ENCODE measurements around the gene PDPN. TPM values are rescaled to one million over a fixed set of nuclear protein-coding genes. Genes with fewer than 3 reads are reported as not detected.

PDPN gene
- polyA plus RNA-seq, 1 of the 3 experiments (the other 2 are of a cell fraction) = not detected

DNA sequence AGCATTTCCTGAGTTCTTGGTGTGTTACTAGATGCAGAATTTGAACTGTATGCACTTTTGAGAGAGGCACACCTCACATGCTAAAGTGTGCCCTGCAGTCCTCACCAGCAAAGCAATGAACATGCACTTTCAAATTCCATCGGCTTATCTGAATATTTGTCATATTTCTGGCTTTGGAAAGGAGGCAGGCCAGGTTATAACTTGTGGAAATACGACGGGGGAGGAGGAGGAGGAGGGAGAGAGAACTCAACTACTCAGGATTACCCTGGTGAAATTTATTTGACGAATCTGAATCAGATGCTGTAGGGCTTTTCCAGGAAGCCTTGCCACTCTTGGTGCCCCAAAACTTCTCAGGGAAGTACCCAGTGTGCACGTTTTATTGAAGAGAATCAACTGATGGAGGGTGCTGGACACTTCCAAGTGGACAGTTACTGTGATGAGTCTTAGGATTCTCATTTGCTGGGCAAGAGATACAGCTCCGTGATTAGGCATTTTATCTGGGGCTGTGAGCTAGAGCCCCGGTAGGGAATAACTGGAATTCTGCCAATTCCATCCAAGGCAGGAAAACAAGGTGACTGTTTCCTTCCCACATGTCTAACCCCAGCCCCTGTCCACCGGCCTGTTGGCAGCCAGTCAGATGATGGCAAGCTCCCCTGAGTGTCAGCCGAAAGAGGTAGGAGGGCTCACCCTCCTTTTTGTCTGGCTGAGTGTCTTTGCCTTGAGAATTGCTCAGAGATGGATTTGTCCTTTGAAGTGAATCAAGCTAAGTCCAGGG is 3.8 kb downstream of the PDPN start:
- Histone ChIP-seq H3K4me3 (ENCODE audit: low read depth in 2 of 2, low read length in 1 of 2) (no peak overlapping the region), H3K79me2 (ENCODE audit: insufficient read depth) (no peaks in the 10 kb centered on the region), H2AFZ (ENCODE audit: low read depth) (no peak overlapping the region), H3K9me2 (no peaks in the 10 kb centered on the region), H3K9ac (no peak overlapping the region), H3K27me3 (ENCODE audit: insufficient read depth) (peaks cover 59% of the 10 kb centered on the region; the same call in 1 of the 2 replicates), H4K20me1 (ENCODE audit: insufficient read depth) (no peaks in the 10 kb centered on the region), H3K4me1 (ENCODE audit: control insufficient read depth in 1 of 2, insufficient read depth in 2 of 2, low read depth in 1 of 2, low read length in 1 of 2) (no peaks in the 10 kb centered on the region), H3F3A (replicated peaks; ENCODE audit: insufficient read depth) (no peaks in the 10 kb centered on the region), H3K9me3 (no peaks in the 10 kb centered on the region), H3K4me2 (no peak overlapping the region), H3K36me3 (replicated peaks in 1 of 2; ENCODE audit: control insufficient read depth in 1 of 2, insufficient read depth in 2 of 2, low read length in 1 of 2) (no peaks in the 10 kb centered on the region), H3K27ac (ENCODE audit: low read depth in 2 of 2, low read length in 1 of 2) (no peak overlapping the region)
- DNase-seq = no peak
- TF ChIP-seq FOSL2 (IDR thresholded peaks at IDR 0.05; ENCODE audit: borderline replicate concordance, low read depth) (no peak), SMC3 (IDR thresholded peaks at IDR 0.05; ENCODE audit: low read depth, low read length) (no peak), FOXM1 (IDR thresholded peaks at IDR 0.05; ENCODE audit: low read depth) (no peak)
- CTCF ChIA-PET = no interaction called here
- POLR2A ChIA-PET = no interaction called here
- 1% methylated on average over 9 of the region's 9 CpGs for WGBS (ENCODE audit: low lambda C conversion rate)

DNA sequence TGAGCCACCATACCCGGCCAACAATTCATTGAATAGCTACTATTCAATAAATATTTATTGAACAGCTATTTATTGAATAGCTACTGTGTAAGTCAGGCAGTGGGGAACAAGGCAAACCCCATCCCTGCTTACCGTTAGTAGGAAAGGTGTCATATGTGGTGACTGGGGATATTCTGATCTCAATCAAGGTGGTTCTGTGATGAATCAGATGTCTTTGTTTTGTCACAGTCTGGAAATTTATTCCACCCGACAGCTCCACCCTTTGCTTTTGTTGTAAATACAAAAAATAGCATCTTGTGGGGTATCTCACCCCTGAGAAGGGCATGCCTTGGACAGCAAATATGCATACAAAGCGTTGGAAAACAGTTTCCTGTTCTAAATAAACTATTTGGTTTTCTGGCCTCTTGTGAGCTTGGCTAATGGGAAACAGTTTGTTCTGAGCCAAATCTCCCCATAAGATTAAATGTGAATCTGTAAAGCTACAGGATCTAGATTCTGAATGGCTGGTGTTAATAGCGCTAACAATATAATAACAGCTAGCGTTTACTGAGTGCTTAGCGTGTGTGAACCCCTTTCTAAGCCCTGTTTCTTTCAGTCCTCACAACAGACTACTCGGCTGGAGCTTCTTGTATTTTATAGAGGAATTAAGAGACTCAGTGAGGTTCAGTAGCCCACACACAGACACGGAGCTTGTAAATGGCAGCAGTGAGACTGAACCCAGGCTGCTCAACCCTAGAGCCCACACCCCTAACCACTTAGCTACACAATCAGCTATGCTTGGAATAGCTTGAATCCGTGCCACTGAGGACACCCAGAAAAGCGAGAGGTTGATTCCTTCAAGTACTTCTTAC is 5.5 kb downstream of the PDPN start:
- CTCF ChIA-PET = no interaction called here
- no peak for DNase-seq
- Histone ChIP-seq H3K4me2 (no peak overlapping the region), H3K79me2 (ENCODE audit: insufficient read depth) (no peaks in the 10 kb centered on the region), H2AFZ (ENCODE audit: low read depth) (no peak overlapping the region), H3K27me3 (ENCODE audit: insufficient read depth) (peaks cover 45% of the 10 kb centered on the region; the same call in 1 of the 2 replicates), H4K20me1 (ENCODE audit: insufficient read depth) (no peaks in the 10 kb centered on the region), H3K27ac (ENCODE audit: low read depth in 2 of 2, low read length in 1 of 2) (no peak overlapping the region), H3K9ac (no peak overlapping the region), H3F3A (replicated peaks; ENCODE audit: insufficient read depth) (no peaks in the 10 kb centered on the region), H3K36me3 (replicated peaks in 1 of 2; ENCODE audit: control insufficient read depth in 1 of 2, insufficient read depth in 2 of 2, low read length in 1 of 2) (no peaks in the 10 kb centered on the region), H3K9me2 (no peaks in the 10 kb centered on the region), H3K4me1 (ENCODE audit: control insufficient read depth in 1 of 2, insufficient read depth in 2 of 2, low read depth in 1 of 2, low read length in 1 of 2) (no peaks in the 10 kb centered on the region), H3K9me3 (no peaks in the 10 kb centered on the region), H3K4me3 (ENCODE audit: low read depth in 2 of 2, low read length in 1 of 2) (no peak overlapping the region)
- POLR2A ChIA-PET = interaction anchor here (0.6 kb wide), 1 partner anchor 53 kb away, joined by 4 read pairs; no protein-coding TSS in a partner anchor
- WGBS (ENCODE audit: low lambda C conversion rate) = 15% methylated on average over 11 of the region's 11 CpGs
- TF ChIP-seq SIN3A (IDR thresholded peaks at IDR 0.05; ENCODE audit: borderline replicate concordance, low read depth, low read length) (no peak), NRF1 (IDR thresholded peaks at IDR 0.05; ENCODE audit: low read depth, low read length) (no peak), FOXM1 (IDR thresholded peaks at IDR 0.05; ENCODE audit: low read depth) (no peak), GATA2 (CRISPR knock-in tag; IDR thresholded peaks at IDR 0.05) (no peak), GABPA (IDR thresholded peaks at IDR 0.05; ENCODE audit: low read depth) (no peak), POLR2AphosphoS5 (IDR thresholded peaks at IDR 0.05; ENCODE audit: low read depth, low read length) (no peak), NFIC (IDR thresholded peaks at IDR 0.05; ENCODE audit: borderline replicate concordance) (no peak), ELF1 (IDR thresholded peaks at IDR 0.05) (no peak), CHD2 (IDR thresholded peaks at IDR 0.05; ENCODE audit: low read length, partially characterized antibody) (no peak)
- TF ChIP-seq, protein P1, sequence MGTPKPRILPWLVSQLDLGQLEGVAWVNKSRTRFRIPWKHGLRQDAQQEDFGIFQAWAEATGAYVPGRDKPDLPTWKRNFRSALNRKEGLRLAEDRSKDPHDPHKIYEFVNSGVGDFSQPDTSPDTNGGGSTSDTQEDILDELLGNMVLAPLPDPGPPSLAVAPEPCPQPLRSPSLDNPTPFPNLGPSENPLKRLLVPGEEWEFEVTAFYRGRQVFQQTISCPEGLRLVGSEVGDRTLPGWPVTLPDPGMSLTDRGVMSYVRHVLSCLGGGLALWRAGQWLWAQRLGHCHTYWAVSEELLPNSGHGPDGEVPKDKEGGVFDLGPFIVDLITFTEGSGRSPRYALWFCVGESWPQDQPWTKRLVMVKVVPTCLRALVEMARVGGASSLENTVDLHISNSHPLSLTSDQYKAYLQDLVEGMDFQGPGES (IDR thresholded peaks at IDR 0.05; ENCODE audit: low read depth, low read length) = no peak
- TF ChIP-seq, protein P2, sequence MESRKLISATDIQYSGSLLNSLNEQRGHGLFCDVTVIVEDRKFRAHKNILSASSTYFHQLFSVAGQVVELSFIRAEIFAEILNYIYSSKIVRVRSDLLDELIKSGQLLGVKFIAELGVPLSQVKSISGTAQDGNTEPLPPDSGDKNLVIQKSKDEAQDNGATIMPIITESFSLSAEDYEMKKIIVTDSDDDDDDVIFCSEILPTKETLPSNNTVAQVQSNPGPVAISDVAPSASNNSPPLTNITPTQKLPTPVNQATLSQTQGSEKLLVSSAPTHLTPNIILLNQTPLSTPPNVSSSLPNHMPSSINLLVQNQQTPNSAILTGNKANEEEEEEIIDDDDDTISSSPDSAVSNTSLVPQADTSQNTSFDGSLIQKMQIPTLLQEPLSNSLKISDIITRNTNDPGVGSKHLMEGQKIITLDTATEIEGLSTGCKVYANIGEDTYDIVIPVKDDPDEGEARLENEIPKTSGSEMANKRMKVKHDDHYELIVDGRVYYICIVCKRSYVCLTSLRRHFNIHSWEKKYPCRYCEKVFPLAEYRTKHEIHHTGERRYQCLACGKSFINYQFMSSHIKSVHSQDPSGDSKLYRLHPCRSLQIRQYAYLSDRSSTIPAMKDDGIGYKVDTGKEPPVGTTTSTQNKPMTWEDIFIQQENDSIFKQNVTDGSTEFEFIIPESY (IDR thresholded peaks at IDR 0.05; ENCODE audit: borderline replicate concordance, low read depth) = no peak
- TF ChIP-seq, protein P3, sequence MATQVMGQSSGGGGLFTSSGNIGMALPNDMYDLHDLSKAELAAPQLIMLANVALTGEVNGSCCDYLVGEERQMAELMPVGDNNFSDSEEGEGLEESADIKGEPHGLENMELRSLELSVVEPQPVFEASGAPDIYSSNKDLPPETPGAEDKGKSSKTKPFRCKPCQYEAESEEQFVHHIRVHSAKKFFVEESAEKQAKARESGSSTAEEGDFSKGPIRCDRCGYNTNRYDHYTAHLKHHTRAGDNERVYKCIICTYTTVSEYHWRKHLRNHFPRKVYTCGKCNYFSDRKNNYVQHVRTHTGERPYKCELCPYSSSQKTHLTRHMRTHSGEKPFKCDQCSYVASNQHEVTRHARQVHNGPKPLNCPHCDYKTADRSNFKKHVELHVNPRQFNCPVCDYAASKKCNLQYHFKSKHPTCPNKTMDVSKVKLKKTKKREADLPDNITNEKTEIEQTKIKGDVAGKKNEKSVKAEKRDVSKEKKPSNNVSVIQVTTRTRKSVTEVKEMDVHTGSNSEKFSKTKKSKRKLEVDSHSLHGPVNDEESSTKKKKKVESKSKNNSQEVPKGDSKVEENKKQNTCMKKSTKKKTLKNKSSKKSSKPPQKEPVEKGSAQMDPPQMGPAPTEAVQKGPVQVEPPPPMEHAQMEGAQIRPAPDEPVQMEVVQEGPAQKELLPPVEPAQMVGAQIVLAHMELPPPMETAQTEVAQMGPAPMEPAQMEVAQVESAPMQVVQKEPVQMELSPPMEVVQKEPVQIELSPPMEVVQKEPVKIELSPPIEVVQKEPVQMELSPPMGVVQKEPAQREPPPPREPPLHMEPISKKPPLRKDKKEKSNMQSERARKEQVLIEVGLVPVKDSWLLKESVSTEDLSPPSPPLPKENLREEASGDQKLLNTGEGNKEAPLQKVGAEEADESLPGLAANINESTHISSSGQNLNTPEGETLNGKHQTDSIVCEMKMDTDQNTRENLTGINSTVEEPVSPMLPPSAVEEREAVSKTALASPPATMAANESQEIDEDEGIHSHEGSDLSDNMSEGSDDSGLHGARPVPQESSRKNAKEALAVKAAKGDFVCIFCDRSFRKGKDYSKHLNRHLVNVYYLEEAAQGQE (IDR thresholded peaks at IDR 0.05; ENCODE audit: low read depth, low read length) = no peak
- TF ChIP-seq, protein P4, sequence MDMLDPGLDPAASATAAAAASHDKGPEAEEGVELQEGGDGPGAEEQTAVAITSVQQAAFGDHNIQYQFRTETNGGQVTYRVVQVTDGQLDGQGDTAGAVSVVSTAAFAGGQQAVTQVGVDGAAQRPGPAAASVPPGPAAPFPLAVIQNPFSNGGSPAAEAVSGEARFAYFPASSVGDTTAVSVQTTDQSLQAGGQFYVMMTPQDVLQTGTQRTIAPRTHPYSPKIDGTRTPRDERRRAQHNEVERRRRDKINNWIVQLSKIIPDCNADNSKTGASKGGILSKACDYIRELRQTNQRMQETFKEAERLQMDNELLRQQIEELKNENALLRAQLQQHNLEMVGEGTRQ (IDR thresholded peaks at IDR 0.05; ENCODE audit: borderline replicate concordance, low read depth, low read length) = no peak
- TF ChIP-seq, protein P5, sequence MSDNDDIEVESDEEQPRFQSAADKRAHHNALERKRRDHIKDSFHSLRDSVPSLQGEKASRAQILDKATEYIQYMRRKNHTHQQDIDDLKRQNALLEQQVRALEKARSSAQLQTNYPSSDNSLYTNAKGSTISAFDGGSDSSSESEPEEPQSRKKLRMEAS (IDR thresholded peaks at IDR 0.05; ENCODE audit: low read depth) = no peak
